MM.1S (cell line): Measurements from ENCODE around the gene AURKB.

ENCODE experiments used
- DNase-seq: peaks from one replicate; pipeline ENCODE4 v3.0.0-alpha.2; 2015
- H2AFZ ChIP-seq: fragments of 300-600 bp; sonication (generic); 2 replicates; pipeline ENCODE4 v1.6.0; 2016; ENCODE audit warnings: antibody characterized with exemption, low read length
- H3F3A ChIP-seq: fragments of 300-600 bp; sonication (generic); 2 replicates; pipeline ENCODE4 v1.6.1; 2016; ENCODE audit warnings: mild to moderate bottlenecking, antibody characterized with exemption, low read length, moderate library complexity, mixed read lengths; ENCODE audit not compliant: insufficient read depth
- H3K27ac ChIP-seq: fragments of 300-600 bp; sonication (generic); 2 replicates; pipeline ENCODE4 v1.5.1; 2016; ENCODE audit warnings: mild to moderate bottlenecking, low read length
- H3K27me3 ChIP-seq: fragments of 300-600 bp; sonication (generic); replicated peaks from 2 replicates; pipeline ENCODE4 v1.6.0; 2016; ENCODE audit warnings: low read length; ENCODE audit not compliant: insufficient read depth
- H3K36me3 ChIP-seq: fragments of 300-600 bp; sonication (generic); replicated peaks from 2 replicates; pipeline ENCODE4 v1.6.1; 2016; ENCODE audit warnings: mild to moderate bottlenecking, low read length, mixed read lengths; ENCODE audit not compliant: insufficient read depth
- H3K4me1 ChIP-seq: fragments of 300-600 bp; sonication (generic); 2 replicates; pipeline ENCODE4 v1.6.1; 2016; ENCODE audit warnings: low read length, mixed read lengths
- H3K4me2 ChIP-seq: fragments of 300-600 bp; sonication (generic); 2 replicates; pipeline ENCODE4 v1.6.0; 2016; ENCODE audit warnings: low read depth, low read length
- H3K4me3 ChIP-seq: fragments of 300-600 bp; sonication (generic); 2 replicates; pipeline ENCODE4 v1.5.1; 2016; ENCODE audit warnings: low read length, mixed read lengths
- H3K79me2 ChIP-seq: fragments of 300-600 bp; sonication (generic); 2 replicates; pipeline ENCODE4 v1.6.1; 2016; ENCODE audit warnings: mixed run types, low read length, mixed read lengths
- H3K9ac ChIP-seq: fragments of 300-600 bp; sonication (generic); 2 replicates; pipeline ENCODE4 v1.6.1; 2016; ENCODE audit warnings: low read length, mixed read lengths
- H3K9me2 ChIP-seq: fragments of 300-600 bp; sonication (generic); replicated peaks from 2 replicates; pipeline ENCODE4 v1.6.1; 2016; ENCODE audit warnings: mild to moderate bottlenecking, low read length, mixed read lengths; ENCODE audit not compliant: insufficient read depth
- H3K9me3 ChIP-seq: fragments of 300-600 bp; sonication (generic); replicated peaks from 2 replicates; pipeline ENCODE4 v1.6.1; 2016; ENCODE audit warnings: mild to moderate bottlenecking, low read length, mixed read lengths; ENCODE audit not compliant: insufficient read depth
- H4K20me1 ChIP-seq: fragments of 300-600 bp; sonication (generic); 2 replicates; pipeline ENCODE4 v1.6.1; 2016; ENCODE audit warnings: mild to moderate bottlenecking, low read length, moderate library complexity, mixed read lengths; ENCODE audit not compliant: insufficient read depth
- EZH2 ChIP-seq: fragments of 300-600 bp; sonication (generic); optimal IDR thresholded peaks from 2 replicates; pipeline ENCODE3; 2017; ENCODE audit warnings: low read depth, mild to moderate bottlenecking, antibody characterized with exemption, low read length, mixed read lengths
- EZH2phosphoT487 ChIP-seq: fragments of 300-600 bp; sonication (generic); IDR thresholded peaks from 2 replicates; pipeline ENCODE4 v1.6.1; 2018; ENCODE audit warnings: antibody characterized with exemption, low read length
- TF ChIP-seq, protein P1 (sequence below): fragments of 300-600 bp; sonication (generic); IDR thresholded peaks from 2 replicates; pipeline ENCODE4 v1.5.1; 2016; ENCODE audit warnings: antibody characterized with exemption, low read length, mixed read lengths

The AURKB gene

DNA sequence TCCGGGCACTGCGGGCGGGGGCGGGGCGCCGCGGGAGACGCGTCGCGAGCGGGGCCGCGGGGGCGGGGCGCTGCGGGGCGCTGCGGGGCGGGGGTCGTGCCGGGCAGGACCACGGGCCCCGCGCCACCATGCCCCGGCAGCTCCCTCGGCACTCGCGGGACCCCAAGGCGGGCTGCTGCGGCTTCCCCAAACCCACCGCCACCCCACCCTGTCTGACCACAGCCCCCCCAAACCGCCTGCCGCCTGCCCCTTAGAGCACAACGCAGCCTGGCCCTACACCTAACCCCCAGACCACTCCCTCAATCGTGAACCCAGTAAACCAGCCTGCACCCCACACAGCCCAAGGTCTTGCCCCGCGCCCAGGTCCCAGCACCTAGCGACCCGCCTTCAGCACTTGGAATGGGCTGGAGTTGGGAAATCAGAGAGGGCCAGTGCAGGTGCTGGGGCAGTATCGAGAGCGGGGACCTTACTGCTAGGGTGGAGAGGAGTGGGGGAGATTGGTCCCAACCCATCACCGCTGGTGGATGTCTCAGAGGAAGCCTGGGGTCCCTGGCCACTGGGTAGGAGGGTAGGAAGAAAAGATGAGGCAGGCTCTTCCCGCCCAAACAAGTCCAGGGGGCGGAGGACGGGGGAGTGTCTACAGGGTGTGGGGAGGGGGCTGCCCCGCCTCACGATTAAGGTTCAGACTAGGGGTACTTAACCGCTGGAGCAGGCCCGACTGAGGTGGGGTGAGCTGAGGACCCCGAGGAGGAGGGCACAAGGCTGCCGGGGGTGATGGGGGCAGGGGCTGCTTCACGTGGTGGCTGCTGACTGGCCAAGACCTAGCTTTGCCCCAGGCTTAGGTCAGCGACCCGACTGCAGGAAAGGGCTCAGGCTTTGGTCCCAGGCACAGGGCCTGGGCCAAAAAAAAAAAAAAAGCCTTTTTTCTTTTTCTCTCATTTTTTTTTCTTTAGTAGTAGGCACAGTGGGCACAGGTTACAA is 47.1 kb downstream of the AURKB start:
- no peak for DNase-seq
- Histone ChIP-seq H3K79me2 (peaks cover 32% of the 10 kb centered on the region), H3K9me3 (no peaks in the 10 kb centered on the region), H3K36me3 (no peaks in the 10 kb centered on the region), H3K9ac (peak overlapping the region; percentile 100), H3K9me2 (no peaks in the 10 kb centered on the region), H3F3A (peaks cover 19% of the 10 kb centered on the region), H3K4me2 (peak overlapping the region; percentile 100), H3K4me1 (peaks cover 17% of the 10 kb centered on the region), H3K4me3 (peak overlapping the region; percentile 100), H4K20me1 (no peaks in the 10 kb centered on the region), H3K27me3 (no peaks in the 10 kb centered on the region), H3K27ac (peak overlapping the region; percentile 38), H2AFZ (peak overlapping the region; percentile 100)
- no peak for TF ChIP-seq EZH2phosphoT487
- TF ChIP-seq, protein P1, sequence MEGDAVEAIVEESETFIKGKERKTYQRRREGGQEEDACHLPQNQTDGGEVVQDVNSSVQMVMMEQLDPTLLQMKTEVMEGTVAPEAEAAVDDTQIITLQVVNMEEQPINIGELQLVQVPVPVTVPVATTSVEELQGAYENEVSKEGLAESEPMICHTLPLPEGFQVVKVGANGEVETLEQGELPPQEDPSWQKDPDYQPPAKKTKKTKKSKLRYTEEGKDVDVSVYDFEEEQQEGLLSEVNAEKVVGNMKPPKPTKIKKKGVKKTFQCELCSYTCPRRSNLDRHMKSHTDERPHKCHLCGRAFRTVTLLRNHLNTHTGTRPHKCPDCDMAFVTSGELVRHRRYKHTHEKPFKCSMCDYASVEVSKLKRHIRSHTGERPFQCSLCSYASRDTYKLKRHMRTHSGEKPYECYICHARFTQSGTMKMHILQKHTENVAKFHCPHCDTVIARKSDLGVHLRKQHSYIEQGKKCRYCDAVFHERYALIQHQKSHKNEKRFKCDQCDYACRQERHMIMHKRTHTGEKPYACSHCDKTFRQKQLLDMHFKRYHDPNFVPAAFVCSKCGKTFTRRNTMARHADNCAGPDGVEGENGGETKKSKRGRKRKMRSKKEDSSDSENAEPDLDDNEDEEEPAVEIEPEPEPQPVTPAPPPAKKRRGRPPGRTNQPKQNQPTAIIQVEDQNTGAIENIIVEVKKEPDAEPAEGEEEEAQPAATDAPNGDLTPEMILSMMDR = no peak
- TF ChIP-seq EZH2 = no peak

DNA sequence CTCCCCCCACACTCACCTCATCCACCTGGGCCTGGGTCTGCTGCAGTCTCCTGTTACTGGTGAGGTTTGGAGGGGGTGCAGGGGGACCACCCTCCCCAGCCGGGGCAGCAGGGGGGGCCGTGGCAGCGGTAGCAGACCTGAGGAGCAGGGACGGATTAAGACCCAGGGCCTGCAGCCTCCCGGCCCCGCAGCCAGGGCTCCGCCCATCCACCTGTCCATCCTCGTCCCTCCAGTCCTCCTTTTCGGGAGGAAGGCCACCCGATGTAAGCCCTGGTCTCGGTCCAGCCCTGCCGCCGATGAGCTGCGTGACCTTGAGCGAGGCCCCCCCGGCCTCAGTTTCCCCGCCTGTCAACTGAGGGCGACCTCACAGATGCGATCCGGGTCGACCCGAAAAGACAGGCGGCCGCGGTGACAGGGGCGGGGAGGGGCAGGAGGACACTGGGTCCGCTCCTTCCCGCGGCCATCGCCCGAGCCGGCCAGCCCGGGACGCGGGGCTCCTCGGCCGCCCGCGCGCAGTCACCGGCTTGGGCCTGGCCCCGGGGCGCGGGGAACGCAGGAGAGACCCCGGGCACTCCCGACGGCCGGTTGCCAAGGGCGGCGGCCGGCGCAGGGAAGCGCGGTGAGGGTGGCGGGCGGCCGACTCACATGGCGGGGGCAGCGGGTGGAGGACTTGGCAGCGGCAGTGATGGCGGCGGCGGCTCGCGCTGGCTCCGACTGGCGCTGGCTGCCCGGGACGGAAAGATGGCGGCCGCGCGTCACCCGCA is 48.0 kb downstream of the AURKB start, which contains the start of gene VAMP2:
Gene VAMP2 (minus strand): TSS at position 716 of the 764 bp plus-strand sequence. CDS start 69 bp downstream, at position 647.
- H3F3A ChIP-seq = peaks cover 24% of the 10 kb centered on the region
- H3K9me3 ChIP-seq = no peaks in the 10 kb centered on the region
- H3K9ac ChIP-seq = peak within 1 kb of the TSS; percentile 100
- peak within 1 kb of the TSS; percentile 100 for H3K4me3 ChIP-seq
- H3K4me1 ChIP-seq = peaks cover 17% of the 10 kb centered on the region
- peak within 1 kb of the TSS; percentile 100 for H2AFZ ChIP-seq
- DNase-seq = peak; percentile 69
- no peak for TF ChIP-seq EZH2phosphoT487
- TF ChIP-seq, protein P1 = no peak
- TF ChIP-seq EZH2 = no peak
- no peaks in the 10 kb centered on the region for H4K20me1 ChIP-seq
- H3K36me3 ChIP-seq = no peaks in the 10 kb centered on the region
- H3K79me2 ChIP-seq = peaks cover 32% of the 10 kb centered on the region
- H3K4me2 ChIP-seq = peak within 1 kb of the TSS; percentile 100
- no peaks in the 10 kb centered on the region for H3K9me2 ChIP-seq
- H3K27ac ChIP-seq = peak within 1 kb of the TSS; percentile 65
- H3K27me3 ChIP-seq = no peaks in the 10 kb centered on the region

DNA sequence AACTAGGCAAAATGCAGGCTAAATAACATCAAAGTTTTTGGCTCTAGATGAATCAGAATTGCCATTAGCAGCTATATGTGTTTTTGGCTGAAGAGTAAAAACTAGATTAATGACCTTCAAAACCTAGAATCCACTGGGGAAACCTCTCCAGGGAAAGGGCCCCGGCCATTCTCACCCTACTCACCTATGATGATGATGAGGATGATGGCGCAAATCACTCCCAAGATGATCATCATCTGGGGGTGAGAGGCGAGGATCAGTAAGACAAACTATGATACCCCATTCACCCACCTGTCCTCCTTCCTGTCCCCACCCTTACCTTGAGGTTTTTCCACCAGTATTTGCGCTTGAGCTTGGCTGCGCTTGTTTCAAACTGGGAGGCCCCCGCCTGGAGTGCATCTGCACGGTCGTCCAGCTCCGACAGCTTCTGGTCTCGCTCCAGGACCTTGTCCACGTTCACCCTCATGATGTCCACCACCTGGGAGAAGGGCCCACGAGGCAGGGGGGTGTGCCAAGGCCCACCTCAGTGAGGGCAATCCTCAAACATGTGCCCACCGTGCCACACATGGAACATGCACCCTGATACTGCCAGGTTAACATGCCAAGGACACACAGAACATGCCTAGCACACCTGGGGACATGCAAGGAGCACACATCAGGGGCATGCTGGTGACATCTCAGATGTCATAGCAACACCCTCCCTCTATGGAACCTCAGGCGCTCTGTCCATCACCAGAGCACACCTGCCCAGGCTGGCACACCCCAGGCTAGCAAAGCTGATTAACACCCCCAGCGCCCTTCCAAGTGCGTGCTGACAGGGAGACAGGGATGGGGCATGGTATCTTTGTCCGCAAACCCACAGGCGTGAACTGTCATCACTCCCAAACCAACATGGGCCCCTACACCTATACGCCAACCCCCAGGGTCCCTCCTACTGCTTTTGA is 48.8 kb downstream of the AURKB start:
- H2AFZ ChIP-seq = no peak overlapping the region
- H3K27ac ChIP-seq = peak overlapping the region; percentile 65; the same call in 1 of the 2 replicates
- H3K4me3 ChIP-seq = peak overlapping the region; percentile 100
- TF ChIP-seq EZH2 (no peak), EZH2phosphoT487 (no peak)
- TF ChIP-seq, protein P1 = no peak
- no peak for DNase-seq
- H3K9me2 ChIP-seq = no peaks in the 10 kb centered on the region
- peak overlapping the region; percentile 100 for H3K9ac ChIP-seq
- H3K27me3 ChIP-seq = no peaks in the 10 kb centered on the region
- H3K4me1 ChIP-seq = peaks cover 17% of the 10 kb centered on the region
- peaks cover 32% of the 10 kb centered on the region for H3K79me2 ChIP-seq
- peak overlapping the region; percentile 93 for H3K4me2 ChIP-seq
- peaks cover 29% of the 10 kb centered on the region for H3F3A ChIP-seq
- H3K9me3 ChIP-seq = no peaks in the 10 kb centered on the region
- no peaks in the 10 kb centered on the region for H3K36me3 ChIP-seq
- H4K20me1 ChIP-seq = no peaks in the 10 kb centered on the region
